HG02970 (cell line): ENCODE results near the gene LAMTOR2.
"Not testable (repeated sequence)": the region's sequence is repeated elsewhere in the genome, so short reads cannot be mapped to it uniquely, and the experiment has no call there.

Experiments
- ATAC-seq: cut with Tn5 transposase; IDR thresholded peaks from one replicate; pipeline ENCODE4 v1.9.1; 2021; ENCODE audit warnings: mild to moderate bottlenecking, moderate library complexity, moderate number of reproducible peaks; ENCODE audit not compliant: unreplicated experiment, low FRiP score

The LAMTOR2 gene

GRCh38 chr1:156054500-156055280 is at the start of gene LAMTOR2:
LAMTOR2 (plus strand) TSS chr1:156054782; CDS start chr1:156054890, 108 bp downstream.
- ATAC-seq = peak; percentile 70

DNA sequence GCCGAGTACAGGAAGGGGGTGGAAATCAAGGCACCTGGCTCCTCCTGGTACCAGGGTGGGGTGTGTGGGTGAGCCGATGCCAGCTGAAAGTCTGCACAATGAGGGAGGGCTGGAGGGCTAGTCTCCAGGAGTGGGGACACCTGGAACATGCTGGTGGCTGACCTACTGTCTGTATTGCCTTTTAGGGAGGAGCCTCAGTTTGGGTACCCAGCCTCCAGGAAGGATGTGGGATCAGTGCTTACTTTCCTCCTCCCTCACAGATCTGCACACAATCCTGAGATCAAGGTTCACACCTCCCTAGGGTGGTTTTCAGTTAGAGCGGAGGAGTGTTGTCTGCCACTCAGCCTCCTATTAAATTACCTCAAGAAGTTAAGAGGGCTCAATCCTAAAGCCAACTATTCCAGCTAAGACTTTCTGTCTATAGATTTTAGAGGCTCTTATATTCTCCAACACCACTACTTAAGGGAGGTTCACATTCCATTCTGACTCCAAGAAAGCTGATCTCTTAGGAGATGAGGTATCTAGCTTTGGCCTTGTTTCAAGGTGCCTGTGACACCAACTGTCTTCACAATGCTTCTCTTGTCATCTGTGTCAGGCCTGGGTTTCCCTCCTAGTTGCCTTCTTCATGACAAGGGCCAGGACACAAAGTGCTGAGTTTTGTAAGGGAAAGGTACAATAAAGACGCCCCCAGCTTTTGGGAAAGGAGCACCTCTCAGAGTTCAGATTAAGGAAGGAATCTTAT is 49.6 kb upstream of the LAMTOR2 start:
- no peak for ATAC-seq

DNA sequence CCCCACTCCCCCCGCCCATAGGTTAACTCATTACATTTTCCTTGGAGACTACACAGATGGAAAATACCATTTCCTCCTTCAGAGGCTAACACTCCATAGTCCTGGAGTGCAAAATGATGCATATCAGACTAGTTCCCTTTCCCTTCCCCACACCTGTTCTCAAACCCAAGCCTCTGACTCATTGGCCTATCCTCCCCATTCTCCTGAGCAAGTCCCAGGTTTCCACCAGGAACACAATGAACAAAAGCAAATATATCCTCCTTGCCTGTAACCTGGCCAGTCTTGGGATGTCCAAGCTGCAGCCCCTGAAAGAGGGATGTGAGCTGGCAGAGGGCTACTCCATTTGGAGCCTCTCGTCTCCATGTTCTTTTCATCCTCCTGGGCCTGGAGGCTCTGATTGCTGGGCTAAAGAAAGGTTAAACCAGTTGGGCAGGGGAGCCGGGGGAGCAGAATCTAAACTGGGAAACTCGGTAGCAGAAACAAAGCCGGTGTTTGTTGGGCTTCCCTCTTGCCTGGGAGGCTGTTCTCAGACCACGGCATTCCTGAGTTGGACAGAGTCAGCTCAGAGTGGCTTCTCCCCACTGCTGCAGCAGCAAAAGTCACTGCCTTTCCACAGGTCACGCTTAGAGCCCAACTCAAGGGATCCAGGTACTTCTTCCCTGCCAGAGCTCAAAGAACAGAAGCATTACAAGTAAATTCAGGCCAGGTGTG is 47.8 kb upstream of the LAMTOR2 start:
- no peak for ATAC-seq

- no peak for ATAC-seq
Observed at GRCh38 chr1:156009404-156009803, 45.2 kb upstream of the LAMTOR2 start.

DNA sequence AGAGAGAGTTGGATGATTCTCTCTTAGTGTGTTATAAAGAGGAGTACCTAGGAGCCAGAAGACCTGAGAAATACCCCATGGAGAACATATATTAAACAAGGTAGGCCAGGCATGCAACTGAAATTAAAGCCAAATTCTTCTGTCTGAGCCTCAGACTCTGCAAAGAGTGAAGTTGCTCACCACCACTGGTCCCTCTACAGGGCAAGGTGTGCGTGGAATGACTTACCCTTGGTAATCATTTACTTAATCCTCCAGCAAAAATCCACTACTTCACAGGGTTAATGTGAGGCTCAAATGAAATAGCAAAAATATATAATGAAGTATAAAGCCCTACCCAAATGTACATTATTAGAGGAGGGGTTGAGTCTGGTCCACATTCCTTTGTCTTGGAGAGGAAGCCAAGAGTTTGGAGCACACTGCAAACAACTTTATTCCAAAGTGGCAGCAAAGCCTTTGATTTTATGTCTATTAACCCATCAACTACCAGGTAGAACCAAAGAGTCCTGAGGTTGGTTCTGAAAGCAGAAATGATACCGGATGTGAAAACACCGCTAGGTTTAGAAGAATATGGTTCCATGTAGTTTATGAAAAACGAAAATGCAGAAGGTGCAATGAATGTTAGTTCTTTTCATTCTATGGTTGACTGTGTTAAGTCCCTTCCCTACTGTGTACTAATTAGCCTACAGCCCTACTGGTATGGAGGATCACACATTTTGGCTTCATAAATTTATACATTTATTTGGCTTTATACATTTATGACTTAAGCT is 42.3 kb upstream of the LAMTOR2 start:
- peak; percentile 60 for ATAC-seq

GRCh38 chr1:156014829-156015228 is 39.8 kb upstream of the LAMTOR2 start:
- ATAC-seq = no peak

DNA sequence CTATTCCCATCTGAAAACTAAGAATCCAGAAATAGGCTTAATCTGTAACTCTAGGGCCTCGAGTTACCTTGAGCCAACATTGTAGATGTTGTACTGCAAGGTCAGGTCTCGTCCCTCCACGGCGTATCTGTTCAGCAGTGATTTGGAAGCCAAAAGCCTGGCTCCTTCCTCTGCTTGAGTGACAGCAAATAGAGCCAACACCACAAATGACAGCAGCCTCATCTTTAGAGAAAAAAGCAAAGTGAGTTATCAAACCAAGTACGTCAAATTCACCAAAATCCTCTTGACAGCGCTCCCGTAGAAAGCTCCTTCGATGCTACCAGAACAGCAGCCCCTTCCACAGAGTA is 34.7 kb upstream of the LAMTOR2 start:
- ATAC-seq = no peak

DNA sequence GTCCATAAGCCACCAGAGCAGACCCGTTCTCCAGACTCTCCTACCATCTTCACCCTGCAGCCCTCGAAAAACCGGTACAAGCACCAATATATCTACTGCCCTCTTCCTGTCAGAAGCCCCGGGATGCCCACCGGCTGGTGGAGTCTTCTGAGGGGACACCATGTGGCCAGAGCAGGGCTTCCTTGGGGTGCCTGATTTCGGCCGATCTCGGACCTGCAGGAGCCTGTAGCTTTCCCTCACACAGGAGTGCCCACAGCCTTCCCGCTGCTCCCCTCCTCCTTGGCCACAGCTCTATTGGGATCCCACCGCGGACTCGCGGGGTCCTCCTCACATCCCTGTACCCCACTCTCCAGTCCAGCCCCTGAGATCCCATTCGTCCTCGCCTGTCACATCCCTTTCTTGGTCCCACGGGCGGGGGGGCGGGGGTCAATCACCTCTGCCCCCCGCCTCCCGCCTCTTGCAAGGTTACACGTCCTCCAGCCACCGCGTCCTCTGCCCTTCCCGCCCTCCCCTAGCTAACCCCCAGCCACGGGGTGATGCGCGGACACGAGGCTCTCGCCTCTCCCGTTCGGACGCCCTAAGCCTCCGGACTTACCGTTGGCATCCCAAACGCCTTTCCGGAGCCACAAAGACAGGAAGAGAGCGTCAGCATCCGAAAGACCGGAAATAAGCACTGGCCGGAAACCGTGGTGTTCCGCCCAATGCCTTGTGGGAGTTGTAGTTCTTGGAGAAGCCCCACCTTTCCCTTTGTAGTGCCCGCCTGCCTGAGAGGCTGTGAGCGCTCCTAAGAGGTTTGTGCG is 34.1 kb upstream of the LAMTOR2 start, which contains the start of gene SSR2:
Gene SSR2, minus strand, starts transcription at position 659 of the 800 bp plus-strand sequence. CDS start 784 bp downstream, outside the sequence.
- ATAC-seq = peak; percentile 78

- ATAC-seq = no peak
Observed at GRCh38 chr1:156021093-156021428, 33.5 kb upstream of the LAMTOR2 start.

DNA sequence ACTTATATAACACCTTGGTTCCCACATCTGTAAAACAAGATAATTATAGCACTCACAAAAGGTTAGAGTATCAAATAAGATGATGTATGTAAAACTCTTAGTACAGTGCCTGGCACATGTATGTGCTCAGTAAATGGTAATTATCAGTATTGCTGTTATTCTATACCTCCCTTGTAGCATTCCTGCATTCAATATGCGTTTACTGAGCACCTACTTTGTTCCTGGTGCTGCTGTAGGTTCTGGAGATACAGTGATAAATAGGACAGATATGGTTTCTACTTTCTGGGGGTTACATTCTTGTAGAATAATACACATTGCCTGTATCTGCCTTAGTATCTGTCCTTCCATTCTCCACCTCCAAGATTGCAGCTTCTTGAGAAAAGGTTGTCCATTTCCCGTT is 32.6 kb upstream of the LAMTOR2 start:
- ATAC-seq = no peak

- ATAC-seq = no peak
Observed at GRCh38 chr1:156024801-156025200, 29.8 kb upstream of the LAMTOR2 start.

- no peak for ATAC-seq
Observed at GRCh38 chr1:156025876-156026275, 28.7 kb upstream of the LAMTOR2 start.

GRCh38 chr1:156026588-156026987 is 28.0 kb upstream of the LAMTOR2 start:
- ATAC-seq = no peak

DNA sequence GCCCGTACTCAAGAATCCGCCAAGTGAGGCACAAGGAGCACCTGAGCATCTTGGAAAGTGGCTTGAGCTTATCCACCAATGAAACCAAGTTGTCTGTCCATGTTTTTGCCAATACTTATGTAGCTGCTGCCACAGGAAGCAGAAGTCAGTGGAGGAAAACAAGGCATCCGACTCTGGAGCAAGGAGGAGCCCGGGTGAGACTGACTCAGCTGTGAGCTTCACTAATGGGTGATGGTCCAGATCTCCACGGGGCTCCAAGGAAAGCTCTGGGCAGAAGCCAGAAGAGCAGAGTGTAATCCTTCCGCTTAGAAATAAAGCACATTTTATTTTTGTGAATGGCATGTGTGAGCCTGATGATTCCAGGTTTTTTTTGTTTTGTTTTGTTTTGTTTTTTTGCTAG is 21.6 kb upstream of the LAMTOR2 start:
- ATAC-seq = no peak

DNA sequence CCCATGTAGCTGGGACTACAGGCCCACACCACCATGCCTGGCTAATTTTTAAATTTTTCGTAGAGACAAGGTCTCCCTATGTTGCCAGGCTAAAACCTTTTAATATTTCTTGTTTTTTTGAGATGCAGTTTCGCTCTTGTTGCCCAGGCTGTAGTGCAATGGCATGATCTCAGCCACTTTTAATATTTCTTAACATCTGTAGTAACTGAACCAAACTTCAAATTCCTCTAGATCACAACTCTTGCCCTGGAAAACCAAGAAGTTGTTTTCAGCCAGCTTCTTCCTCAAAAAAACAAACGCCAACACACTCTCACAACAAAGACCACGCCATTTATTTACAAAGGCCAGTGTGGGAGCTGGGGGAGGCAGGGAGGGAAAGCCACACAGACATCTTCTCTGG is 19.6 kb upstream of the LAMTOR2 start:
- not testable (repeated sequence) for ATAC-seq

GRCh38 chr1:156042828-156043227 is 11.8 kb upstream of the LAMTOR2 start:
- ATAC-seq = no peak

DNA sequence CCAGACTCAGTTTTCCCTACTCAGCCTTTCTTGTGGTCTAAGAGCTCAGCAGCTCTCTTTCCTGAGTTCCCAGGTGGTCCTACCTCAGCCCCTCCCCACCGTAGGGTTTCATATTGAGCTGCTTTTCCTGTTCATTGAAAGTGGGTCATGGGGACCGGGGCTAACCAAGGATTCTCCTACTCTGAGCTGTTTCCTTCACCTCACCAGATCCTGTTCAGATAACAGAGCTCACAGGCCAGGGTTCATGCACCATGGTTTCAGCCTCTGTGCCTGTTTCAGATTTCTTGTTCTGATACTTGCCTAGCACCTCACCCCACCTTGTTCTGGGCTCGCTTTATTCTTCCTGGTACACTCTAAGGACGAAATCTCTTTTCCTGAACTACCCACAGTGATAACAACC is 9.5 kb upstream of the LAMTOR2 start:
- no peak for ATAC-seq

GRCh38 chr1:156048663-156049258 is 5.8 kb upstream of the LAMTOR2 start:
- no peak for ATAC-seq

DNA sequence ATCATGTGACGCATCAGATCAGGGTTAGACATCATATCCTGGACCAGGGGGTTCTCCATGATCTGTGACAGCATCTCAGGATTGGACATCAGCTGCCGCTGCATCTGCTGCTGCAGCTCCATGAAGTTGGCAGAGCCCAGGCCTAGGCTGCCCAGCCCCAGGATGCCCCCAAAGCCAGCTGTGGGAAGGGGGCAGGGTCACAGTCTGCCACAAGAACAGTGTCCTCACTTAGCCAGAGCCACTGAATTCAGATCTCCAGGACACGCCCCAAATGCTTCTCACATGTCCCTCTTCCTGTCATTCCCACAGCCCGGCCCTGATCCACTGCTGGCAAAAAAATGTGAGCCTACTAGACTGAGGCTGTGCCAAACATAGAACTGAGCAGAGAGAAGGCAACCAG is 4.2 kb upstream of the LAMTOR2 start:
- no peak for ATAC-seq
